Lower leg skin (tissue), 3 donors: ENCODE results near the gene DMAC2L.

ENCODE experiments used
- CTCF ChIP-seq, 3 donors: fragments of 450-650 bp; IDR thresholded peaks; one replicate each; pipeline ENCODE4 v1.5.1; 2016; ENCODE audit warnings: antibody characterized with exemption in 3 of 3, mild to moderate bottlenecking in 3 of 3, moderate library complexity in 2 of 3
- POLR2A ChIP-seq, 2 donors: fragments of 450-650 bp; IDR thresholded peaks; one replicate each; pipeline ENCODE4 v1.6.1; 2016 to 2017; ENCODE audit warnings: antibody characterized with exemption in 2 of 2, mild to moderate bottlenecking in 1 of 2, moderate library complexity in 1 of 2

- TF ChIP-seq POLR2A (IDR thresholded peaks at IDR 0.05) (no peak), CTCF (IDR thresholded peaks at IDR 0.05) (no peak)
Observed at GRCh38 chr14:50357124-50357523, 45.0 kb downstream of the DMAC2L start.
